Middle frontal gyrus (tissue), 1 donor: ENCODE measurements around the gene STK11.
A peak's percentile ranks its signal among the peaks of the same experiment; 100 is the strongest.

Experiments used
- DNase-seq: peaks from one replicate; pipeline ENCODE4 v3.0.0-alpha.2; 2015; ENCODE audit warnings: low spot score; ENCODE audit errors: extremely low spot score

STK11 gene, protein sequence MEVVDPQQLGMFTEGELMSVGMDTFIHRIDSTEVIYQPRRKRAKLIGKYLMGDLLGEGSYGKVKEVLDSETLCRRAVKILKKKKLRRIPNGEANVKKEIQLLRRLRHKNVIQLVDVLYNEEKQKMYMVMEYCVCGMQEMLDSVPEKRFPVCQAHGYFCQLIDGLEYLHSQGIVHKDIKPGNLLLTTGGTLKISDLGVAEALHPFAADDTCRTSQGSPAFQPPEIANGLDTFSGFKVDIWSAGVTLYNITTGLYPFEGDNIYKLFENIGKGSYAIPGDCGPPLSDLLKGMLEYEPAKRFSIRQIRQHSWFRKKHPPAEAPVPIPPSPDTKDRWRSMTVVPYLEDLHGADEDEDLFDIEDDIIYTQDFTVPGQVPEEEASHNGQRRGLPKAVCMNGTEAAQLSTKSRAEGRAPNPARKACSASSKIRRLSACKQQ

GRCh38 chr19:1205114-1206099 is at the start of gene STK11:
Gene STK11, plus strand, starts transcription at chr19:1205778. Its CDS starts 1,136 bp downstream, at chr19:1206914.
- DNase-seq = peak; percentile 90

- DNase-seq = no peak
Measured at GRCh38 chr19:1156305-1156801, 49.2 kb upstream of the STK11 start.

GRCh38 chr19:1156830-1157615 is 48.6 kb upstream of the STK11 start:
- DNase-seq = no peak

DNA sequence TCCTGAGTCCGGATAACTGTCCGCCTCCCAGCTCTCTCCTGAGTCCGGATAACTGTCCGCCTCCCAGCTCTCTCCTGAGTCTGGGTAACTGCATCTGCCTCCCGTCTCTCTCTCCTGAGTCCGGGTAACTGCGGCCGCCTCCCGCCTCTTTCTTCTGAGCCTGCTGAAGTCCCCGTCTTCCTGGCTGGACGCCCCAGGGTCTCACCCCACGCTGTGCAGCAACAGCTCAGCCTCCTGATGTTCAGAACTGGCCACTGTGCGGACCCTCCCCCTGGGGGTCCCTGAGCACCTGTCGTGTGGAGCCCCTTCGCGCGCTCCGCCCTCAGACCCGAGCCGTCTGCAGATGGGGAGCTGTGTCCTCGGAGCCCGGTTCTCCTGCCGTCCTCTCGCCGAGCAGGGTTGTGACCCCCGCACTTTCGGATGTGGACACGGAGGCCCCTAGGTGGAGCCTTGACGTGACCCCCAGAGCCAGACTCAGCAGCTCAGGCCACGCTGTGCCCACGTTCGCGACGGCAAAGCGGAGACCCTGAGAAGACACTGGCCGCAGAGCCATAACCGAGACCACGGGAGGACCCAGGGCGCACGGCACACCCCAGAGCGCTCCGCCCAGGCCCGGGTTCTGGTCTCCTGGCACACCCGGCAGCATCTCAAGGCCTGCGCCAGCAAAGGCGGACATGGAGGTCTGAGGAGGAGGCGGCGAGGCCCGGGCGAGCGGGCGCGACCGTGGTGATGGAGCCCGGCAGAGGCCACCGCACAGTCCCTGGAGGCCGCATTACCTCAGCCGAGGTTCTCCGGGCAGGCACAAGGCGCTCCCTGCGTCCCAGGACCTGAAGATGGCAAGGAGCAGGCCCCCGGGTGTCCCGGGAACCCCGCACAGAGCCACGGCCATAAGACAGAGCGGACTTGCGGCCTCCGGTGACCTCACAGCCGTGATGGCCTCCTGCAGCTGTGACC is 47.4 kb upstream of the STK11 start:
- DNase-seq = no peak

DNA sequence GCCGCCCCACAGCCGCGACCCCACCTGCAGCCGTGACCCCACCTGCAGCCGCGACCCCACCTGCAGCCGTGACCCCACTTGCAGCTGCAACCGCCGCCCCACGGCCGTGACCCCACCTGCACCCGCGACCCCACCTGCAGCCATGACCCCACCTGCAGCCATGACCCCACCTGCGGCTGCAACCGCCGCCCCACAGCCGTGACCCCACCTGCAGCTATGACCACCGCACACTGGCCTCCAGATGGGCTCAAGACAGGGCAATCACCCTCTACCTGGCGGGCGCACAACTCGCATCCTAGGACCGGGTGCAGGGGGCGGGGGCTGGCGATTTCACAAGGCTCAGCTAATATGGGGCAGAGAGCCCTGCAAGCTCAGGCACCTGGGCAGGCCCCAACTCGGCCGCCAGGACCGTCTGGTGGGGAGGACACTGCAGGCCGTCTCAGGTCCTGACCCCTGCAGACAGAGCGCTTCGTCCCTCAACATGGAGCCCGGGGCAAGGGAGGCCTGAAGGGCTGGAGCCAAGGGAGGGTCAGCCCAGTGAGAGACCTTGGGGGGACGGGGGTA is 46.6 kb upstream of the STK11 start:
- DNase-seq = no peak

DNA sequence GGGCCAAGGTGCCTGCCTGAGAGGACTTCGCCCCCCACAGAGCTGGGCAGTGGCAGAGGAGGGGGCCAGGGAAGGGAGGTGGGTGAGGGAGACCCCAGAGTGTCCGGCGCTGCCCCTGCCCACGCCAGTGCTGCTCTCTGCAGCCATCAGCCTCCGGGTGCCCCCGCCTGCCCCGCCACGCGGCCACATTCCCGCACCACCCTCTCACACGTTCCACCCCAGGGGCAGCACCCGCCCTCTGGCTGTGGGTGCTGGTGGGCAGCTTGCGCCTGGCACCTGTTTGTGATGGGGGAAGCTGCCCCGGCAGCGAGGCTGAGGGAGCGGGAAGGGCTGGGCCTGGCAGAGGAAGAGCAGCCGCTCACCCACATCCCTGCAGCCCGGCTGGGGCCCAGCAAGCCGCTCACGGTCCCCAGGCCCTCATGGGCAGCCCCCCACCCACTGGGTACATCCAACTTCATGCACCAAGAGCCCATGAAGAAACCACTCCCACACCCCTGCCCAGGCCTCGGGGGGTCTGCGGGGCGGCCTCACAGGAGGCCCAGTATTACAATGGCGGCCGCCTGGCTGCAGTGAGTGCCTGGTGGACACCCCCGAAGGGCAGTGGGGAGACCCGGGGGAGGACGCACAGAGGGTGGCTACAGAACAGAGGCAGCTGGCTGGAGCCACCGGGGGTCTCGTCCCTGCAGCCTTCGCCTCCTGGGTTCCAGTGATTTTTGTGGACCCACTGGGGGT is 45.5 kb upstream of the STK11 start:
- no peak for DNase-seq

- DNase-seq = no peak
Measured at GRCh38 chr19:1161716-1162115, 43.9 kb upstream of the STK11 start.

GRCh38 chr19:1162404-1163282 is 42.9 kb upstream of the STK11 start:
- DNase-seq = no peak

GRCh38 chr19:1163283-1163933 is 42.2 kb upstream of the STK11 start:
- DNase-seq = no peak

DNA sequence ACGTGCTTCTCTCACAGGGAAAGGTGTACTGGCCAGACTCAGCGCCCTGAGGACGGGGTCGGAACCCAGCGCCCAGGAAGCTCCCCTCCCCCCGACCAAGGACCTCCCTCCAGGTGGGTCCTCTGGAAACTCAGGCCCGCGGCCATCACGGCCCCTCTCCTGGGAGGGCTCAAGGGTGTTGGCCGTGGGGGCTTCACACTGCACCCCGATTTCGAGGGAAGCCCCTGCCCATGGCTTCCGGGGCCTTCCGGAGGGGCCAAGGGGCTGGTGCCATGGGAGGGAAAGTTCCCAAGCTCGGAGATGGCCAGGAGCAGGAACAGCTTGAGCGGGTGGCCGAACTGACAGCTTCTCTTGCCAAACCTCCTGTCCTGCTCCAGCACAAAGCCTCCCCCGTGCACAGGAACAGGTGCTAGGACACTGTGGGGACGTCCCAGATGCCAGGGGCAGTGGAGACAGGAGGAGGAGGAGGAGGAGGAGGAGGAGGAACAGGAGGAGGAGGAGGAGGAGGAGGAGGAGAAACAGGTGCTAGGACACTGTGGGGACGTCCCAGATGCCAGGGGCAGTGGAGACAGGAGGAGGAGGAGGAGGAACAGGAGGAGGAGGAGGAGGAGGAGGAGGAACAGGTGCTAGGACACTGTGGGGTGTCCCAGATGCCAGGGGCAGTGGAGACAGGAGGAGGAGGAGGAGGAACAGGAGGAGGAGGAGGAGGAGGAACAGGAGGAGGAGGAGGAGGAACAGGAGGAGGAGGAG is 41.5 kb upstream of the STK11 start:
- no peak for DNase-seq

GRCh38 chr19:1164684-1165531 is 40.7 kb upstream of the STK11 start:
- DNase-seq = no peak

DNA sequence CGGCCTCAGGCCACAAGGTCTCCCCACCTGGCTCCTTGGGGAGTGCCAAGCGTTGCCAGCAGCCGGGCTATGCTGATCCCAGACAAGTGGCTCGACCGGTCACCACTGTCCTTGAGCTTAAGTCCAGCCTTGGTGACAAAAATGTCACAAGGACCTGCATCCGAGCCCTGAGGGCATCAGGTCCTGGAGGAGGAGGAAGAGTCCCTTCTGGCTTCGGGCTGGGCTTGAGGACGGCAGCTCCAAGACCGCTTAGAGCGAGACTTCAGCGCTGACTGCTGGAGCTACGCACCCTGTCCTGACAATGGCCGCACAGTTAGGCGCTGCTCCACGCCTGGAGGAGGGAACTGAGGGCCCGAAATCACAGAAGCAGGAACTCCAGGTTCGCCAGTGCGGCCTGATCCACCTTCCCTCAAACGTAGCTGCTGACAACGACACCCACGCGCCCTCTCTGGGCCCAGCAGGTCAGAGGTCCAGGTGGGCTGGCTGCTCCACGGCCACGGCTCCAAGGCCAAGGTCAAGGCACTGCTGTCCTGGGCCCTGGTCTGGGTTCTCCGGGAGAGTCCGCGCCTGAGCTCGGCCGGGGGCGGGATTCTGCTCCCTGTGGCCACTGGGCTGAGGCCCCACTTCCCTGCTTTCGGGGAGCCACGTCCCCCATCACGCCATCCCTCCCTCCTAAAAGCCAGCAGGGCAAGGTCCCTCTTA is 38.6 kb upstream of the STK11 start:
- no peak for DNase-seq

GRCh38 chr19:1167687-1168571 is 37.6 kb upstream of the STK11 start:
- DNase-seq = no peak
